PFSK-1 (cell line): ENCODE results near the gene NAALADL2.

Experiments used
- FOXP2 ChIP-seq: optimal IDR thresholded peaks from 2 replicates; pipeline ENCODE3; 2011; ENCODE audit warnings: borderline replicate concordance, control low read depth, inconsistent platforms; ENCODE audit not compliant: insufficient read depth; ENCODE audit errors: extremely low read length, extremely low read depth
- POLR2AphosphoS5 ChIP-seq: IDR thresholded peaks from 2 replicates; pipeline ENCODE4 v1.6.1; 2012; ENCODE audit warnings: low read depth, mild to moderate bottlenecking, control low read depth, low read length, moderate library complexity
- SIN3A ChIP-seq: IDR thresholded peaks from 2 replicates; pipeline ENCODE4 v1.6.1; 2012; ENCODE audit warnings: mild to moderate bottlenecking, low read length, moderate library complexity, borderline replicate concordance; ENCODE audit not compliant: insufficient read depth
- TAF1 ChIP-seq: IDR thresholded peaks from 2 replicates; pipeline ENCODE4 v1.6.1; 2012; ENCODE audit warnings: low read length, control low read depth, borderline replicate concordance; ENCODE audit not compliant: insufficient read depth
- TF ChIP-seq, protein P1 (sequence below), 2 experiments: IDR thresholded peaks; 2 replicates each; pipeline versions ENCODE4 v1.6.1 to v1.8.0; 2011 to 2012; ENCODE audit warnings: low read depth in 2 of 2, low read length in 2 of 2, control low read depth in 1 of 2, inconsistent platforms in 1 of 2, mild to moderate bottlenecking in 1 of 2, moderate library complexity in 1 of 2; ENCODE audit not compliant: insufficient read depth in 1 of 2

The NAALADL2 gene

DNA sequence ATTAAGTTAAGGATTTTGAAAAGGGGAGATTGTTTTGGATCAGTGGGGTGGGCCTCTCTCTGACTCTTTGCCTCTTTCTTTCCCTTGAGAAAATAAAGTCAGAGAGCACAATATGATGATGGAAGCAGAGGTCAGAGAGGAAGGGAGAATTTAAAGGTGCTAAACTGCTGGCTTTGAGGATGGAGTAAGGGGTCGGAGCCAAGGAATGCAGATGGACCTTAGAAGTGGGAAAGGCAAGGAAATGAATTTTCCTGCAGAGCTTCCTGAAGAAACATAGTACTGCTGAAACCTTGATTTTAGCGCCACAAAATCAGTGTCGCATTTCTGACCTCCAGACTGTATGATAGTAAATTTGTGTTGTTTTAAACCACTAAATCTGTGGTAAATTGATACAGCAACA is 317.4 kb downstream of the NAALADL2 start:
- TF ChIP-seq FOXP2 = no peak
- no peak for TF ChIP-seq TAF1
- no peak for TF ChIP-seq SIN3A
- no peak for TF ChIP-seq POLR2AphosphoS5
- TF ChIP-seq, protein P1, sequence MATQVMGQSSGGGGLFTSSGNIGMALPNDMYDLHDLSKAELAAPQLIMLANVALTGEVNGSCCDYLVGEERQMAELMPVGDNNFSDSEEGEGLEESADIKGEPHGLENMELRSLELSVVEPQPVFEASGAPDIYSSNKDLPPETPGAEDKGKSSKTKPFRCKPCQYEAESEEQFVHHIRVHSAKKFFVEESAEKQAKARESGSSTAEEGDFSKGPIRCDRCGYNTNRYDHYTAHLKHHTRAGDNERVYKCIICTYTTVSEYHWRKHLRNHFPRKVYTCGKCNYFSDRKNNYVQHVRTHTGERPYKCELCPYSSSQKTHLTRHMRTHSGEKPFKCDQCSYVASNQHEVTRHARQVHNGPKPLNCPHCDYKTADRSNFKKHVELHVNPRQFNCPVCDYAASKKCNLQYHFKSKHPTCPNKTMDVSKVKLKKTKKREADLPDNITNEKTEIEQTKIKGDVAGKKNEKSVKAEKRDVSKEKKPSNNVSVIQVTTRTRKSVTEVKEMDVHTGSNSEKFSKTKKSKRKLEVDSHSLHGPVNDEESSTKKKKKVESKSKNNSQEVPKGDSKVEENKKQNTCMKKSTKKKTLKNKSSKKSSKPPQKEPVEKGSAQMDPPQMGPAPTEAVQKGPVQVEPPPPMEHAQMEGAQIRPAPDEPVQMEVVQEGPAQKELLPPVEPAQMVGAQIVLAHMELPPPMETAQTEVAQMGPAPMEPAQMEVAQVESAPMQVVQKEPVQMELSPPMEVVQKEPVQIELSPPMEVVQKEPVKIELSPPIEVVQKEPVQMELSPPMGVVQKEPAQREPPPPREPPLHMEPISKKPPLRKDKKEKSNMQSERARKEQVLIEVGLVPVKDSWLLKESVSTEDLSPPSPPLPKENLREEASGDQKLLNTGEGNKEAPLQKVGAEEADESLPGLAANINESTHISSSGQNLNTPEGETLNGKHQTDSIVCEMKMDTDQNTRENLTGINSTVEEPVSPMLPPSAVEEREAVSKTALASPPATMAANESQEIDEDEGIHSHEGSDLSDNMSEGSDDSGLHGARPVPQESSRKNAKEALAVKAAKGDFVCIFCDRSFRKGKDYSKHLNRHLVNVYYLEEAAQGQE (IDR thresholded peaks at IDR 0.05; ENCODE audit: insufficient read depth in 1 of 2, low read depth in 2 of 2, low read length in 2 of 2) = no peak

DNA sequence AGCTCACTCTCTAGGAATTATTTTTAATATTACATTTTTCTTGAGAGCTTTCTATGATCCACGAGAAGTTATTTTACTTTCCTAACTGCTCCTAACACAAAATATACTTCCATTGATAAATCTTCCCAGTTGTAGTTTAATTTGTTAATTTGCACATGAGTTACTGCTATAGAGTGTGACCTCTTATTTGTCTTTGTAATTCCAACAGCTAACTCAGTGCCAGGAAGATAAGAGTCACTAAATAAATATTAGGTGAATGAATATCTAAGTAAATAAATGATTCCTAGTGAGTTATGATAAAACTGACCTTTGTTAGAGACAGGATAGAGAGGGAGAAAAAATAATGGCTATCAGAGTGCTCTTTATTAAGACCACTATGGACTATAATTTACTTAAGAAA is 319.9 kb downstream of the NAALADL2 start:
- no peak for TF ChIP-seq POLR2AphosphoS5
- no peak for TF ChIP-seq SIN3A
- TF ChIP-seq, protein P1 (IDR thresholded peaks at IDR 0.05; ENCODE audit: insufficient read depth in 1 of 2, low read depth in 2 of 2, low read length in 2 of 2) = no peak
- no peak for TF ChIP-seq TAF1
- TF ChIP-seq FOXP2 = no peak

DNA sequence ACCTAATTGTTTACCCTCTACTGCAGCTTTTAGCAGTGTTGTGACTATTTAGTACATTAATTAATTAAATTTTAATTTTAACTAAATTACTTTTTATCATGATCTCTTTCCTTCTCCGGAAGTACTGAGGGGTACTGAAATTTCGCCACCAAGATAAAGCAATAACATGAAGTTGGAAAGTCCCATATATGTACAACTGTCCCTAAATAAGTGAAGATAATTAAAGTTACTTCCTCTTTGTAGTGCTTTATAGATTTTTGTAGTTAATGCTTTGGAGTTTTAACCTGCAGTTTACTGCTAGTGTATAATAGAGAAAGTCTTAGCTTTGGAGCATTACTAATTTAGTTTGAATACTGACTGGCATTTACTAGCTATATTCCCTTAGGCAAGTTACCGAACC is 325.3 kb downstream of the NAALADL2 start:
- no peak for TF ChIP-seq FOXP2
- no peak for TF ChIP-seq TAF1
- TF ChIP-seq POLR2AphosphoS5 = no peak
- no peak for TF ChIP-seq SIN3A
- TF ChIP-seq, protein P1 (IDR thresholded peaks at IDR 0.05; ENCODE audit: insufficient read depth in 1 of 2, low read depth in 2 of 2, low read length in 2 of 2) = no peak

DNA sequence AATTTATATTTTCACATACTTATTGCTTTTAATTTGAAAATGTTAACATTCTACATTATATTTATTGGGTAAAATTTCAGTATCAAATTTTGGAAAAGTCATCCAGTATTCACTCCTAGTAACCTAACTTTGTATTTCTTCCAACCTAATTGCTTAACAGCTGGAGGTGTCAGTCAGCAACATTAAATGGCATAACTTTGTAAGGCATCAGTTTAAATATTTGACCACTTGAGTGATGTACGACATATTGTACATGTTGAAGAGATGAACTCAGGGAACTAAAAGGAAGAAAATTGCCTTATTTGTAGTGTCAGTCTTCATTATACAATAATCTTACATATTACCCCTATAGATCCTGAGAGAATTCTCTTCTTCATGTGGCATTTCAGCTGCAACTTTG is 326.8 kb downstream of the NAALADL2 start:
- TF ChIP-seq TAF1 (no peak), POLR2AphosphoS5 (no peak), FOXP2 (no peak), SIN3A (no peak)
- TF ChIP-seq, protein P1 (IDR thresholded peaks at IDR 0.05; ENCODE audit: insufficient read depth in 1 of 2, low read depth in 2 of 2, low read length in 2 of 2) = no peak

DNA sequence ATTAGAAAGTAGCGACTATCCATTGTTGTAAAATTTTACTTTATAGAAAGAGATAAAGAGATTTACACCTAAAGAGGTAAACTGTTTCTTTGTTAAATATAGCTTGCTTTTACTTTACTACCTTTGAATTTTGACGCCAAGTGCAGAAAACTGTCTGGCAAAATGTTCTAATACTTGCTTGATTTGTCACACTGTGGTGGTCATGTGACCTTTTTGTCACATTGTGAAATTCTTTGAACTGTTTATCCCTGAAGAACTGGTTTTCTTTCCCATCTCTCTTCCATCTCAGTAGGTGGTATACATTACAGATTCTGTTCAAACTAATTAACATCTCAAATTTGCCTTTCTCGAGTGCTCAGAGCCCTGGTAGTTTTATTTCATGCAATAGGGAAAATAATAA is 327.4 kb downstream of the NAALADL2 start:
- TF ChIP-seq FOXP2 = no peak
- TF ChIP-seq, protein P1 (IDR thresholded peaks at IDR 0.05; ENCODE audit: insufficient read depth in 1 of 2, low read depth in 2 of 2, low read length in 2 of 2) = no peak
- TF ChIP-seq SIN3A = no peak
- TF ChIP-seq TAF1 = no peak
- TF ChIP-seq POLR2AphosphoS5 = no peak
